Mammary microvascular endothelial cell (primary cell): ENCODE data around the gene GPR152. TPM values are rescaled to one million over a fixed set of nuclear protein-coding genes. Genes with fewer than 3 reads are reported as not detected.

Experiments
- total RNA-seq: library from RNA; depleted of rRNA; stranded (reverse); fragments of >200 nt; gene quantifications from 2 replicates; pipeline ENCODE4 v1.2.3, GENCODE V29; 2015

The GPR152 gene, protein sequence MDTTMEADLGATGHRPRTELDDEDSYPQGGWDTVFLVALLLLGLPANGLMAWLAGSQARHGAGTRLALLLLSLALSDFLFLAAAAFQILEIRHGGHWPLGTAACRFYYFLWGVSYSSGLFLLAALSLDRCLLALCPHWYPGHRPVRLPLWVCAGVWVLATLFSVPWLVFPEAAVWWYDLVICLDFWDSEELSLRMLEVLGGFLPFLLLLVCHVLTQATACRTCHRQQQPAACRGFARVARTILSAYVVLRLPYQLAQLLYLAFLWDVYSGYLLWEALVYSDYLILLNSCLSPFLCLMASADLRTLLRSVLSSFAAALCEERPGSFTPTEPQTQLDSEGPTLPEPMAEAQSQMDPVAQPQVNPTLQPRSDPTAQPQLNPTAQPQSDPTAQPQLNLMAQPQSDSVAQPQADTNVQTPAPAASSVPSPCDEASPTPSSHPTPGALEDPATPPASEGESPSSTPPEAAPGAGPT
- total RNA-seq = not detected in 2 replicates

GRCh38 chr11:67452141-67452952 is at the start of gene GPR152:
TSS of gene GPR152 (minus strand) at chr11:67452729. CDS start at chr11:67452724, 5 bp downstream.

DNA sequence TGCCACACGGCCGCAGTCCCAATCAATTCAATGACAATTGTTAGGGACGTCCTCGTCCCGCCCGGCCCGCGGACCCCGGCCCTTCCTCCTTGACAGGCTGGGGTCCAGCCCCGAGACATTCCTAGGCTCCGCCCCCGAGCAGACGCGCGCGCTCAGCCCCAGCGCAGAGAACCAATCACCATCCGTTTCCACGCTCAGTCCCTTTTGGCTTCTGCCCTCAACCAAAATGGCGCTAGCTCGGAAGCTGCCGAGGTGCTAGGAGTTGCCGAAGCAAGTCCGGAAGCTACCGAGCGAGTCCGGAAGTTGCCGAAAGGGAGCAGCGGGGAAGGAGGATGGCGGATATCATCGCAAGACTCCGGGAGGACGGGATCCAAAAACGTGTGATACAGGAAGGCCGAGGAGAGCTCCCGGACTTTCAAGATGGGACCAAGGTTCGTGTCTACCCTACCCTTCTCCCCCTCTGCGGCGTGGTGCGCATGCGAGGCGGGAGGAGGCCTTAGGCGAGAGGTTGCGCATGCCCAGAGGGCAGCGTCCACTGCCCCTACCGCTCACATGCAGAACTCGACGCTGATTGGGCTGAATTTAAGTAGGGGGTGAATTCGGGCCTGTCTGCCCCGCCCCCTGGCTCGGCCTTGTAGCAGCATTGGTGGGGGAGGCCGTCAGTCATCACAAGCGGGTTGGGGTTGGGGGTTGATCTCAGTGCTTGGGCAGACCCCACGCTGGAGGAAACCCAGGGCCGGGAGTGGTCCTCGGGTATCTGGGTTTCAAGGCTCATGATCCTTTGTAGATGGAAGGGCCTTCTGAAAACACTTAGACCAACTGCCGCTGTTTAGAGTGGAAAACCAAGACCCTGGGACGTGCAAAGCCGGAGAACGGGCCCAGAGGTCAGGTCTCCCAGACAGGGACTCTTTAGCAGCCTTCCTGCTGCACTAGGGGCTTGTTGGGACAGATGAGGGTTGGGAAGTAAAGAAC is 30.6 kb upstream of the GPR152 start, which contains the start of gene AIP:
Gene AIP (plus strand): TSS at position 200 of the 972 bp plus-strand sequence. CDS start 133 bp downstream, at position 333.

DNA sequence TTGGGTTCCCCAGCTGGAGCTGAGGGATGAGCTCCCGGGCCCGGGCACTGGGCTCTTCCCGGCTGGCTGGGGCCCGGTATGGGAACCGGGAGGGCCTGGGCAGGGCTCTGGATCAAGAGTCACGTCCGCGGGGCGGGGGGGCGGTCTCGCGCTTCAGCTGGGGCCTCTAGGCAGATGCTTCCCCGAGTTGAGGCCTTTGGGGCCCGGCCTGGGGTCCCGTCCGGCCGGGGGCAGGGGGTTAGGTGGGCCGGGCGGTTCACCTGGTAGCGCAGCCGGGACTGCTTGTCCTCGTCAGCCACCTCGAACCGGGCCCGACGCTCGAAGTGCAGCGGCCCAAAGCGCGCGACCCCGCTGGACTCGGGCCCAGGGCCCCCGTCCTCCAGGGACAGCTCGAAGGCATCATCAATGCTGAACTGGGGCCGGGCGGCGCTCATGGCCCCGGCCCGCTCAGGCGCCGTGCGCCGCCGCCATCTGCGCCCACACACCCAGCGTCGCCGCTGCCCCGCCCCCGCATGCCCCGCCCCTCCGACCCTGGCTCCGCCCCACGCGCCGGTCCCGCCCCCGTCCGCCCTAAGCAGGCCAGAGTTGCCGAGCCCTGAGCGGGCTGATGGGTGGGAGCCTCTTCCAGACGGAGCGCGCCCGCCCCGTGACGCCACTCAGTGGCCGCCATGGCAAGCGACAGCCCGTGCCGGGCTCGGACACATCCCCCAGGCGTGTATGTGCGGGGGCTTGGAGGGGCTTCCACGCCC is 16.4 kb upstream of the GPR152 start, which contains the start of gene TMEM134:
Gene TMEM134 (minus strand): TSS at position 493 of the 749 bp plus-strand sequence. CDS start 59 bp downstream, at position 434.

DNA sequence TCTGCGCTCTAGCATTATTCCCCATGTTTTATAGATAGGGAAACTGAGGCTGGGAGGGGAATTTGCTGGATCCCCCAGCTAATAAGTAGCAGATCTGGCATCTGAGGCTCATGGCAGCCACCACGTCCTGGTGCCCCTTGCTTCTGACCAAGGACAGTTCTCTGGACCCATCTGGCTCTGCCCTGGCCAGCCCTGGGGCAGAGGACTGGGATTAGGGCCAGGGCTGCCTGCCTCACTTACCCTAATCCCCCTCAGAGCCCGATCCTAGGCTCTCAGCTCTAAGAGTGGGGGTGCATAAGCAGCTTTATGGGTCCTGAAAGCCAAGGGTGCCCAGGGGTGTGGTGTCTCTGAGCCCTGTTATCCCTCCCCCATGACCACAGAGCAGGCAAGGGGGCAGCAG is 2.5 kb upstream of the GPR152 start, which contains the start of gene CABP4:
Gene CABP4 (plus strand): TSS at position 301 of the 400 bp plus-strand sequence. CDS start 70 bp downstream, at position 371.

DNA sequence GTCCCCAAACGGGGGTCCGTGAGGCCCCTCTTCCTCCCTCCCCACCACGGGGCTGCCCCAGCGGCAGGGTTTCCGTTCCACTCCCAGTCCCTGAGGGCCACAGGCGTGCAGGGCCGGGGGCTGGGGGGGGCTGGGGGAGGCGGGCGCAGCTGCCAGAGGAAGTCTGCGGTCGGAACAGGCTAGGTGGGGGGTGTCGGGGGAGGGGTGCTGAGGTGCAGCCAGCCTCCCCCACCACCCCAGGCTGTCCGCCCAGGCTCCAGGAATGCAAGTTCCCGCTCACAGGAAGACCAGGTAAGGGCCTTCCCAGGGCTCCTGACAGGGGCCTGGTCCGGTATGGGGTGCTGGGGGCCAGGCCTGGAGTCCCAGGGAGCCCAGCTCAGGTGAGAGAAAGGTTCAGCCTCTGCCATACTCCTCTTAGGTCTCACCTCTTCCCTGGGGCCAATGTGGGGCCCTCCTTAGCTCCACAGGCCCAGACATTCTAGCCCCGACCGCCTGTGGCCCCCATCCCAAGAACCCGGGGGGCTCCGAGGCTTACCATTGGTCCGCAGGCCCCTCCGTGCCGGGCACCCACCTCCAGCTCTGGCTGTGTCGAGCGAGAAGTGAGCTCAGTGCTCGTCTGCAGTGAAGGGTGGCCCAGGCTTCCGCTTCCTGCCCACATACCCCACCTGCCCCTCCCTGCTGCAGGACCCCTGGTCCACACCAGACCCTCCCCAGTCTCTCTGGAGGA is 15.3 kb downstream of the GPR152 start, which contains the start of gene PTPRCAP:
Gene PTPRCAP (minus strand): TSS at position 601 of the 727 bp plus-strand sequence. CDS start 63 bp downstream, at position 538.

GRCh38 chr11:67428052-67429001 is 24.2 kb downstream of the GPR152 start, which contains the start of gene RPS6KB2:
TSS of gene RPS6KB2 (plus strand) at chr11:67428494. CDS start at chr11:67428546, 52 bp downstream.

GRCh38 chr11:67415501-67416304 is 36.8 kb downstream of the GPR152 start, which contains the start of gene CARNS1:
TSS of gene CARNS1 (plus strand) at chr11:67415678. CDS start at chr11:67416200, 522 bp downstream.

DNA sequence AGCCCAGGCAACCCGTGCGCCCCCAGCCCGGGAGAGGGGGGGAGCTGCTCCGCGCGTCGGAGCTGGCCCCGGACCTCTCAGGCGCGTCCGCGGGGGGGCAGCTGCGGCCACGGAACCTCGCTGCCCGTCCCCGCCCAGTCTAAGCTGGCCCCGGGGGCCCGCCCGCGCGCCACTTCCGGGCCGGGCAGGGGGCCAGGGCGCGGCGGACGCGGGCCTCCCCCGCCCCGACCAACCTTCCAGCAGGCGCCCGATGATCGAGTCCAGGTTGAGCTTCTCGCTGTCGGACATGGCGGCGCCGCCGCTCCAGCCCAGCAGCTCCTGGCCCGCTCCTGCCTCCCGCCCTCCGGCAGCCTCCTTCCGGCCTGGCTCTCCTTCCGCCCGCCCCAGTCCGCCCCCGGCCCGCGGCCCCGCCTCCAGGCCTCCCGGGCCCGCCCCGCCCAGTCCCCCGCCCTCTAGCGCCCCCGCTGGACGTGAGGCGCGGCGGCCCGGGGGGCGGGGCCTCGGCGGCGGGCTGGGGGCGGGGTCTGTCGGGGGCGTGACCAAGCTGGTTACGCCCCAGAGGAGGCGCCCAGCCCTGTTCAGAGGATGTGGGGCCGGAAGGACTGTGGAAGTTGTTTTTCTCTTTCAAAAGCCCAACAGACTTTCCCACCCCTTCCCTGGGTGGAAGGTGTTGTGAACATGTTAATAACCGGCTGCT is 50.9 kb downstream of the GPR152 start, which contains the start of gene PPP1CA:
Gene PPP1CA (minus strand): TSS at position 364 of the 697 bp plus-strand sequence. CDS start 76 bp downstream, at position 288.

Other genes with a start within 250 kb of the GPR152 start
- 43.1 and 47.3 TPM in 2 replicates for gene GRK2, start 186.3 kb downstream of the GPR152 start, total RNA-seq
- gene ANKRD13D, start 163.4 kb downstream of the GPR152 start, total RNA-seq = 19.1 and 24.3 TPM in 2 replicates
- 12.5 and 24.0 TPM in 2 replicates for gene SSH3, start 149.2 kb downstream of the GPR152 start, total RNA-seq
- 89.9 and 100 TPM in 2 replicates for gene POLD4, start 99.2 kb downstream of the GPR152 start, total RNA-seq
- 6.3 and 6.8 TPM in 2 replicates for gene CLCF1, start 79.1 kb downstream of the GPR152 start, total RNA-seq
- 4.6 and 7.9 TPM in 2 replicates for gene RAD9A, start 60.7 kb downstream of the GPR152 start, total RNA-seq
- gene PPP1CA, start 50.9 kb downstream of the GPR152 start, total RNA-seq = 278 and 283 TPM in 2 replicates
- gene TBC1D10C, start 48.6 kb downstream of the GPR152 start, total RNA-seq = not detected in 2 replicates
- not detected in 2 replicates for gene CARNS1, start 37.1 kb downstream of the GPR152 start, total RNA-seq
- gene RPS6KB2, start 24.2 kb downstream of the GPR152 start, total RNA-seq = 66.0 and 76.4 TPM in 2 replicates
- 0.87 TPM in 1 of 2 replicates, not detected in the other for gene PTPRCAP, start 15.0 kb downstream of the GPR152 start, total RNA-seq
- gene CORO1B, start 9.3 kb downstream of the GPR152 start, total RNA-seq = 122 and 126 TPM in 2 replicates
- gene CABP4, start 2.6 kb upstream of the GPR152 start, total RNA-seq = 2.1 and 3.9 TPM in 2 replicates
- gene TMEM134, start 16.5 kb upstream of the GPR152 start, total RNA-seq = 51.3 and 70.9 TPM in 2 replicates
- 52.0 and 61.3 TPM in 2 replicates for gene AIP, start 30.3 kb upstream of the GPR152 start, total RNA-seq
- 13.1 and 19.4 TPM in 2 replicates for gene PITPNM1, start 52.6 kb upstream of the GPR152 start, total RNA-seq
- gene CDK2AP2, start 55.4 kb upstream of the GPR152 start, total RNA-seq = 54.0 and 55.4 TPM in 2 replicates
- not detected in 2 replicates for gene CABP2, start 70.7 kb upstream of the GPR152 start, total RNA-seq
- 761 and 855 TPM in 2 replicates for gene GSTP1, start 131.1 kb upstream of the GPR152 start, total RNA-seq
- 192 TPM in 2 replicates for gene NDUFV1, start 154.2 kb upstream of the GPR152 start, total RNA-seq
- gene NUDT8, start 177.2 kb upstream of the GPR152 start, total RNA-seq = 12.3 and 16.5 TPM in 2 replicates
- gene TBX10, start 187.0 kb upstream of the GPR152 start, total RNA-seq = not detected in 2 replicates
- gene ACY3, start 198.0 kb upstream of the GPR152 start, total RNA-seq = not detected in 2 replicates
- gene ALDH3B2, start 221.9 kb upstream of the GPR152 start, total RNA-seq = not detected in 2 replicates